NCI-H2196 (cell line): Measurements from ENCODE around the gene STK32C.

ENCODE experiments used
- DNase-seq: peaks from one replicate; lab custom pipeline; 2025; ENCODE audit not compliant: unreplicated experiment; lab: John Stamatoyannopoulos, UW

Gene STK32C

DNA sequence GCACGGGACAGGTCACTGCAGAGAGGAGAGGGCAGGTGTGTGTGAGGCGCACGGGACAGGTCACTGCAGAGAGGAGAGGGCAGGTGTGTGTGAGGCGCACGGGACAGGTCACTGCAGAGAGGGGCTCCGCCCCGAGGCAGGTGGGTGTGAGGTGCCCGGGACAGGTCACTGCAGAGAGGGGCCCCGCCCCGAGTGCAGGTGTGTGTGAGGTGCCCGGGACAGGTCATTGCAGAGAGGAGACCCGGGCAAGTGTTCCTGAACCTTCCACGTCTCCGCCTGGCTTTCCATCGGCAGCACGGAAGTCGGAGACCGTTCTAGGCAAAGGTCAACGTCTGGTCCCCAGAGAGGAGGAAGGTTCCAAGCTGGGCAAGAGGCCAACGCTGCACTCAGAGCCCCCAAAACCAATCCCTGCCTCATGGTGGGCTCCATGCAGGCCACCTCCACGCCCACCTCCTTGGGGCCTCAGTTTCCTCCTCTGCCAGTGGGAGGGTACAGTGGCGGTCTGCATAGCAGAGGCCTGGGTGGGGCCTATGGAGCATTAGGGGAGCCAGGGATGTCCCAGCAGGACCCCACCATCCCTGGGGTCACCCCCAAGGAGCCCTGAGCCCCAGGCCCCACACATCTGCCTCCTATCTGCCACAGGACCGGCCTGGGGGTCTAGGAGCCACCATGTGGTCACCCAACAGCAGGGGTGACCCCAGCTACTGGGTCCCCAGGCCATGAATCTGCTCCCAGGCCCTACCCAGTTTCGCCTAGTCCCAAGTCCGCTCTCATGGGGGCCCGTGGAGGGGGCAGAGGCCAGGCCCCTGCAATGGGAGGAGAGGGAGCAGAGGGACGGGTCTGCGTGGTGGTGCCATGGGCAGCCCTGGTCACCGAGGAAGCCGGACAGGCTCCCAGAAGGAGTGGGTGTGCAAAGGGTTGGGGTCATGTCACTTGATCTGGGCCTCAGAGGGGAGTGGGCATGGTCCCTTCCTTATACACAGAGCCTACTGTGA, 57.0 kb downstream of the STK32C start:
- DNase-seq, result no peak

DNA sequence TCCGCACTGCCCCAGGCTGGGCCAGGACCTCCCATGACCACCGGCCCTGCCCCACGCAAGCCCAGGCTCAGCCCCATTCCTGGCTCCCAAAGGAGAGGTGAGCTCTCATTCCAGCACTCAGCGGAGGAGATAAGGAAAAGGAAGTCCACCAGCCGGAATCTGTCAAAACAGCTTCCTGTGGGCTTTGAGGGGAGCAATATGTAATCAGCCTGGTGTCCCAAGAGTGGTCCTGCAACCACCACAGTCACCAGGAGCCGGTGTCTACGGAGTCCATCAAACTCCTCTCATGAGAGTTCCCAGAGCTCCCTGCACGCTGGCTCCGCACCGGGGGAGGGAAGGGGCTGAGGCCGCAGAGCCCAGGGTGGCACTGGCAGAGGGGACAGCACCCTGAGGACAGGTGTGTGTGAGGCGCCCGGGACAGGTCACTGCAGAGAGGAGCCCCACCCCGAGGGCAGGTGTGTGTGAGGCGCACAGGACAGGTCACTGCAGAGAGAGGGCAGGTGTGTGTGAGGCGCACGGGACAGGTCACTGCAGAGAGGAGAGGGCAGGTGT, 57.9 kb downstream of the STK32C start:
- no peak for DNase-seq

DNA sequence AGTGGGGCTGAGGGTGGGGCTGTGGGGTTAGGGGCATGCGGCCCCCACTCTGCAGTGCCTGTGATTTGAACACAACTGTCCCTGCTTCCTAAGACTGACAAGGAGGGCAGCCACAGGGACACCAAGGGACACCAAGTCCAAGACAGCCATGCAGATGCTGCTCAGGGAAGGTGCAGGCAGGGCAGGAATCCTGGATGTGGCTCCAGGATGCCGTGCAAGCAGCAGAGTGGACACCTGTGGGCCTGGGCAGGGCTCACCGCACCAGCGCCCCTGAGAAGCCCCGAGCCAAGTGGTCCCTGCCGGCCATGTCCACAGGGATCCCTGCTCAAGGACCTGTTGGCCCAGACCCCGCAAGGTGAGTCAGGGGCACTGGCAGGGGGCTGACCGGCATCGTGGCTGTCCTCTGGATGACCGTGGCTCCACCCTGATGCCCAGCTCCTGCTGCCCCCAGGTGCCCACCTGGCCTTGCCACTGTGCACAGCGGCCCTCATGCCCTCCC, 58.5 kb downstream of the STK32C start:
- DNase-seq, result no peak

DNA sequence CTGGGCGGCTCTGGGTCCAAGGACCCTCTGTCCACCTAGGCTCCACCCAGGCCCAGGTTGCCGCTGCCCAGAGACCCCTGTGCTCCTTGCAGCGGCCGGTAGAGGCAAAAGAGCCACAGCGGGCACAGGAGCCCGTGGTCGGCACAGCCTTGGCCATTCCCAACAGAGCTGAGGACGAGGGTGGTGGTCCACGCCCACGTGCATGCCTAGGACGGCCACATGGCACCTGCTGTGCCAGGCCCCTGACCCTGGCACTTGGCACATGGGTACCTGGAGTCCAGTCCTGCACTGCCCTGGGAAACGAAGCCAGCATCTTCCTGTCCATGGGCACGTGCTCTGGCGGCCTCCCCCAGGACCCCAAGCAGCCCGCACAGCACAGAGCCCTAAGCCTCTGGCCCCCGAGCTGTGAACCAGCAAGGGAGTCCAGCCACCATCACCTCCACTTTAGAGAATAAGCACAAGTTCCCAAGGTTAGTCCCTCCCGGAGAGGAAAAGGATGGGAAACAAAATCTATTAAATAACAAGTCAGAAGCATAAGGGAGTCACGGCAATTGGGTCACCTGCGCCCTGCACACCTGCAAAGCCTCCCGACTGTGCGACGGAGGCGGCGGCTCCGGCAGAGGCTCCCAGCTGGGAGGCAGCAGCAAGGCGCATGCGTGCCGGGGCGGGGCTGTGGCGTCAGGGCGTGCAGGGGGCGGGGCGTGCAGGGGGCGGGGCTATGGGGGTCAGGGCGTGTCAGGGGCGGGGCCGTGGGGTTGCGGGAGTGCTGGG, 59.1 kb downstream of the STK32C start:
- no peak for DNase-seq

DNA sequence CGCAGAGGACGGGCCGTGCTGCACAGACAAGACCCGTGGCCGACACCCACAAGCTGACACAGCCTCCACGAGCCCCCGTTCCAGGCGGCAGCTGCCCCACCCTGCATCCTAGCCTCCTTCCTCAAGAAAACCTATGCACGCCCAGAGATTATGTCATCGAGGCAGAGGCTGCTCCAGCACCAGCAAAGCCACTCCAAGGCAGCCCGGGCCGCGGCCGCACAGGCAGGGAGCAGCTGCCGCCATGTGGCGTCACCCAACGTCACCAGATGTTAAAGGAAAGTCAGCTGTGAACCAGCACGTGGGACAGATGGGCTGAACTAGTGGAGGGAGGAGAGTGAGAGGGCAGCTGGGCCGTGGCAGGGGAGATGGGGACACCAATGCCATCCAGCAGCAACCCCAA, 59.8 kb downstream of the STK32C start:
- DNase-seq, result no peak

DNA sequence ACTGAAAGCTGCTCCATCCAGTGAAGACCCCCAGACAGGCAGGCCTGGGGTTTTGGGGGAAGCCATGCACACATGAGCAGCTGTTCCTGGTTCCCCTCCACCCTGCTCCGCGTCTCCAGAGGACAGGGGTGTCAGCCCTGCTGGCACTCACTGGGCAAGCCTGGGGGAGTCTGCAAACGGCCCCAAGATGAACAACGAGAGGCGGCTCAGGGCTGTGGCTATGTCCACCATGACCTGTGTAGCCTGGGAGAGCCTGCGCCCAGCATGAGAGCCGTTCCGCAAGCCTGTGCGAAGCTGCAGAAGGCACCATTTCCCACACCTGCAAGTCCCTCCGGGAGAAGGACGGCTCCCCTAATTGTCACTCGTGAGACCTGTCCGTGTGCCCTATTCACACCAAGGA, 61.5 kb downstream of the STK32C start:
- DNase-seq, result no peak

DNA sequence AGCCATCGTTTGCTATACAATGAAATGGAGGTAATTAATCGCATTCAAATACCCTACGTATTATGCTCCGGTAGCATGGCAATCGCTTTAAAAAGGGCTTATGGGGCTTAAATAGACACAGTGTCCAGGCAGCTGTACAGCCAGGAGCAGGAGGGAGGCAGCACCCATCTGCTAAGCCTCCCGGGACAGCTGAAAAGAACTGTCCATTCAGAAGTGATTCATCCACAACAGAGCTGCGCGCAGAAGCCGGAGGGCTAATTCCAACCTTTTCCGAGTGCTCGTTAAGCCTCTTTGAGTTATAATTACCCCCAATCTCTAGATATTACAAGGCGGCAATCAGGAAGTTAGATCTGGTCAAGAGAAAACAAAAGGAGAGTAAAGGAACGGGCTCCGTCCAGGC, 62.7 kb downstream of the STK32C start:
- DNase-seq, result no peak

DNA sequence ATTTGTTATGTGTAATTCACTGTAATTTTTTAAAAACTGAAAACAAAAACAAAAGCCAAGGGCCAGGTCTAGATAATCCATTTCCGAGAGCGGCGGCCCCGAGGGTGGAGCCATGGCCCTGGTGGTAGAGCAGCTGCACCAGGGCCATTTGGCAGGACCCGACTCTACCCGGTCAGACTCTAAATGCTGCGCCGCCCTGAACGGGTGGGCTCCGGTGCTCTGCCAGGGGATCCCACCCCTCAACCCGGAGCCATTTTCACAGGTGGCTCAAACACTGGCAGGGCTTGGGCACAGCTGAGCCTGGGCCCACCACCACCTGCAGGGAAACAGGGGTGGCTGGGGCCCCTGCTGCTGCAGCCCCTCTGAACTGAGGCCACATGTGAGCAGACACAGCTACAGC, 64.1 kb downstream of the STK32C start:
- no peak for DNase-seq

DNA sequence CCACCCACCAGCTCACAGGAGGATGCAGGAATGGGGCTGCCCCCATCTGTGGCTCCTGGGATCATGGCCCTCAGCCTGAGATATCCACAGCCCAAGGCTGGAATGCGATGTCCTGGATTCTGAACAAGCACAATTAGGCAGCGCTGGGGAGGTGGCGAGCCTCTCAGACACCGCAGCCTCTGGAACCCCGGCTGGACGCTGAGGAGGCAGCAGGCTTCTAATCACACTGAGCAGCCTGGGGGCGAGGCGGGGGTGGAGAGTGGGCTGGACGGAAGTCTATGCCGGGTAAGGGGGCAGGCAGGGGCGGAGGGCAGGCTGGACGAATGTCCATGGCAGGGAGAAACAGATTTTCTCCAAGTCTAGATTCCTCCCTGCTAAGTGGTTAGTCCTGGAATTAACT, 64.6 kb downstream of the STK32C start:
- no peak for DNase-seq

DNA sequence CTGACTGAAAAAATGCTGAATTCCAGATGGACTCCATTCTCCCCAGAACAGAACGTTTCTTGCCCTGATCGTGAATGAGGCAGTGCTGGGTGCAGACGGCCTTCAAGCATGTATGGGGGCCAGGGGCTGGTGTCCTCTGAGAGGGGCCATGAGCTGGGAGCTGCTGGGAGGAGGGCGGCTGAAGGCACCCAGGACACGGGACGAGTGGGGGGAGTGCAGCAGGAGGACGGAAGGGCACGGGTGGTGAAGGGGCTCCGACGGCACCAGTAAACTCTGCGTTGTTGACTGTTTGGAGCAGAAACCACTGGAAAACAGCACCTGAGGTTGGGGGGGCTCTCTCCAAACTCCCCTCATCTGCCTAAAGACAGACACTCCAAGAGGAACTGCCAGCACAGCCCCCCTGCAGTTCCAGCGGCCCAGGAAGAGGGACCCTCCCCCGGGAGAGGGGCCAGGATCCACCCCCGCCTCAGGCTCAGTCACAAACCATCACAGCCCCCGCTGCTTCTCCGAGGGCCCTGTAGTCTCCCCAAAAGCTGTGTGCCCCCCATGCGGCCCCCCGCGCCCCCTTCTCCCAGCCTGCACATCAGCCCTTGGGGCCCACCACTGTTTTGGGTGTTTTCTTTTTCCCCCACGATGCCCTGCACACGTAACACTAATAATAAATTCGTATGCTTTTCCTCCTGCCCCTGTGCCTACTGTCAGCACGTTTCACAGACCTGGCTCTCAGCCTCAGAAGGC, 65.5 kb downstream of the STK32C start:
- no peak for DNase-seq

DNA sequence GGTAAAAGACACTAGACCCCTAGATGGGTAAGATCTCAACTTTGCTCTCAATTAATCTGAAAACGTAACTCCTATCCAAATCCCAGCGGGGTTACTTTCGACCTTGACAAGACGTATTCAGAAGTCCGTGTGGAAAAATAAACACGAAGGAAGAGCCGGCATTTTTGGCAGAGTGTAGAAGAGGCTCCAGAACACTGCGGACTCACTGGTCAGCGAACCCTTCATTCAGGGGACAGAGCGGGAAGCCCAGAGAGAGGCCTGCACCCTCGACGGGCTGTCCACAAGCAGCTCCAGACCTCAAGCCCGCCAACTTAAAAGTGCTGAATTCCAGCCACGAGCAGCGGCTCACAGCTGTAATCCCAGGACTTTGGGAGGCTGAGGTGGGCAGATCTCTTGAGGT, 66.3 kb downstream of the STK32C start:
- no peak for DNase-seq

DNA sequence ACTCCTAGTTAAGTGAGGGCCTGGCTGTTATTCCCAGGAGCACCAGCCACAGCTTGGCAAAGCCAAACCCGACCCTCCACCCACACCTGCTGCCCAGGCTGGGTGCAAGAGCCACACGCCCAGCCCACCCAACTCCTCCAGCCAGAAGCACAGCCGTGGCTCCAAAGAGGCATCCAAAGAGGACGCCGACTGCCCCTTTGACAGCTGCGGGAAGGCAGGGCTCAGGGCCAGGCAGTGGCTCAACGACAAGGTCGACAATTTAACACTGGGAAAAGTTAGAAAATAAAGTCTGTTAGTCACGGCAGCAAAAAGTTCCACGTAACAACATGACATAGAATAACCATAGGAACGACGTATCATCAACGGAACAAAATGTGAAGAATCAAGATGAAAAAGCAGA, 66.7 kb downstream of the STK32C start:
- DNase-seq, result no peak

DNA sequence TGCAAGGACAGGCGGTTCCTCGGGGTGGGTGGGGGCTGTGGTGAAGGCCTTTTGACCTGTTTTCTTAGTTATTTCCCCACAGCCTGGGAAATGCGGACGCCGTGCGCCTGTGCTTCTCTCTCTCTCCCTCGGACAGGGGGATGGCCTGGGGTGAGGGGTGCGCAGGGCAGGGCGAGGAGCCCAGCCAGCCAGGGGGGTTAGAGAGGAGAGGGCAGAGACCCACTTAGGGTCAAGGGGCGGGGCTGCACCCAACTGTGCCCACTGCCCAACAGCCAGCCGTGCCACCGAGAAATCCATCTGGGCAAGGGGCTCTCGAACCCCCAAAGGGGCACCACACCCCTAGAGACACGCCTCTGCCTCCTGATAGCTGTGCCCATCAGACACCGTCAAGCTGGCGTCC, 67.2 kb downstream of the STK32C start:
- DNase-seq, result no peak

DNA sequence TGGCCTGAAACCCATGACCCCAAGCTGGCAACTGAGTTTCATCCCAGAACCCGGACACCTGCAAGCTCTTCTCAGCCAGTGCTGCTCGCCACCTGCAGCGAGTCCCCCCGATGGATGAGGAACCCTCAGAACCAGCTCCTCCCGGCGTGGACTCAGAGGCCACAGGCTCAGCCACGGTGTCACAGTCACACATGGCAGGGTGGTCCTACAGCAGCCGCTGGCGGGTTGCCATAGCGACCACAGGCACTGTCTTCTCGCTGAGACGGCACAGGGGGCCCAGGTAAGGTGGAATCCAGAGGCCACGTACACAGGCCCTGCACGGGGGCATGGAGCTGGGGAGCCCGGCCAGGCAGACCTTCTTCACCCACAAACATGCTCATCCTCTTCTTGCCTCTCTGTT, 67.6 kb downstream of the STK32C start:
- DNase-seq, result no peak

DNA sequence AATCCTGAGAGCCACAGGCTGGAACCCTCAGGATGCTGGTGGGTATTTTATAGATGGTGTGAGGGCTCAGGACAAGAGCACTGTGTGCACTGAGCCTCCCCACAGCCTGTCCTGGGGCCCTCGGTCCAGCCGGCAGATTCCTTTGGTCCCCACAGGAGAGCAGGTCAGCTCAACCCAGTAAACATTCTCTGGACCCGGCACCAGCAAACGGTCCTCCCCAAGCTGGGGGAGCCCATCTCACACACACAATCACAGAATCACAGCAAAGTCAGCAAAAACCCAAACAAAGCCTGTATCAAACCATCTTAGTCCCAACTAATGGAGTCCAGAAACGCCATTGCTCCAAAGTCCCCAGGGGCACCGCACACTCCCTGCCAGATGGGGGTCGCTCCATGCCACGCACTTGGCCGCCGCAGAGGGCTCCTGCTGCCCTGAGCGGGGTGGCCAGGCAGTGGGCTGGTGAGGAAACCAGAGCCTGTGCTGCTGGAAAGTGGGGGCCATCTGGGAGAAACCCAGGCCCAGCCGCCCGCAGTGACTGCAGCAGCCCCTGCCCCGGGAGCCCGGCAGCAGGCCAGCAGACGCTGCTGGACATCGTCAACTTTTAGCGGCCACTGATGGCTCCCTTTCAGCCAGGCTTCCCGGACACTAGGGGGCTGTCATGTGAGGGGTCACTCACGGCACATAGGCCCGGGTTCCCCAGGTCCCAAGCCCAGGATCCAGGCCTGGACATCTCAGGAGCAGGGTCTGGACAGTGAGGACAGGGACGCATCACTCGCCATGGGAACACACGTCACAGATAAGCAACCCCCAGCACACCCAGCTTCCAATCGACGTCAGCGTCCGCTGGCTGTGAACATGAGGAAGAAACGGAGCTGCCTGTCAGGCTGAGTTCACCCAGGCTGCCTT, 68.4 kb downstream of the STK32C start:
- no peak for DNase-seq

DNA sequence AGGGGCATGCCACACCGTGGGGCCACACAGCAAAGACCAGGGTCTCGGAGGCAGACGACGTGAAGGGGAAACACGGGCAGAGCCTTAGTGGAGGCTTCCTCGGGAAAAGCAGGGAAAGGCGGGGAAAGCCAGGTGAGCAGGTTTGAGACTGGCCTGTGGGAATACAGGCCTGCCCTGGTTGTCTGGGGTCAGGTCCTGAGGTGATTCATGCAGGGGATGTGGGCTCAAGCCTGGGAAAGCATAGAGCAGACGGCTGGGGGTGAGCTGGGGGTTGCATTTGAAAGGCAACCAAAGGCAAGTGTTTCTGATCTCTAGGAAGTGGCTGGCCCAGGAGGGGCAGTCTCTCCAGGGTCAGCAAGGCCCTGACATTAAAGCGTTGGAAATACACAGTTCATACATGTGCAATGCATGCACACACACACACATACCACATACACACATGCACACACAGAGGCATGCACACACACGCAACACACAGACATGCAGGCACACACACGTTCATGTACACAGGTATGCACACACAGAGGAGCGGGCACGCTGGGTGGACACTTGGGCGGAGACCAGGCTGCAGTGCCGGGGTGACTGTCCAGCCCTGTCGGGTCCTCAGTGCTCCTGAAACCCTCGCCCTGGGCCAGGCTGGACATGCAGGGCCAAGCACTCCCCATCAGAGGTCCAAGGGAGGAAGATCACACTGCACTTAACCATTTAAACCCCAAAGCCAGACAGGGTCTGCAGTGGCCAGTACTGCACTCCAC, 69.2 kb downstream of the STK32C start:
- no peak for DNase-seq

DNA sequence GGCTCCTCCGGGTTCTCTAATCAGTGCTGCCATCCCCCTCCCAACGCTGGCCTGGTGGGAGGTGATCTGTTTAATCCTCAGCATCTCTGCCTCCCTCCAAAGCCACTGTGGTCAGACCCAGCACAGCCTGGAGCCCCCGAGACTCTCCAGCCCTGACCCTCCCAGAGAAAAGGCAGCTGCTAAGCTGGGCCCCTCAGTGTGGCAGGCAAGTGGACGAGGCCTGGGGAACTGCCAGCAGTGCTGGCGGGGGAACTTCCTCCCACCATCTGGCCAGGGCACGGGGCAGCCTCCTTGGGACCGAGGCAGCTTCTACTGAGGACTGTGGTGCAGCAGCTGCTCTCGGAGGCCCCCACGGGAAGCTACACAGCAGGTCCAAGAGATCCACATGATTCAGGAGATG, 69.9 kb downstream of the STK32C start:
- DNase-seq, result no peak

DNA sequence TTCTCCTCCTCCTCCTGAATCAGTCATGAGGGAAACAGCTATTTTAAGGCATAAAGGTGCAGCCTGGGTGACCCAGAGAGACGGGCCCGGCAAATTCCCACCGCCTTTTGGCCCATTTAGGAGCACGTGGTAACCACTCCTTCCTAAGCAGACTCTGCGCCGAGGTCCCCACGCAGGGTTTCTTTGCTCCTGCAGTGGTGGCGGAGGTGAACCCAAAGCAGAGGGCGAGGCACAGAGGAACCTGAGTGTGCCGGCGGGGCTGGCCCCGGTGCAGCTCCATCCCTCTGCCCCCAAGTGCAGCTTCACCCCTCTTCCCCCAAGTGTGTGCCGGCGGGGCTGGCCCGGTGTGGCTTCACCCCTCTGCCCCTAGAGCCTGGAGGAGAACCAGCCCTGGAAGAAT, 70.4 kb downstream of the STK32C start:
- no peak for DNase-seq

DNA sequence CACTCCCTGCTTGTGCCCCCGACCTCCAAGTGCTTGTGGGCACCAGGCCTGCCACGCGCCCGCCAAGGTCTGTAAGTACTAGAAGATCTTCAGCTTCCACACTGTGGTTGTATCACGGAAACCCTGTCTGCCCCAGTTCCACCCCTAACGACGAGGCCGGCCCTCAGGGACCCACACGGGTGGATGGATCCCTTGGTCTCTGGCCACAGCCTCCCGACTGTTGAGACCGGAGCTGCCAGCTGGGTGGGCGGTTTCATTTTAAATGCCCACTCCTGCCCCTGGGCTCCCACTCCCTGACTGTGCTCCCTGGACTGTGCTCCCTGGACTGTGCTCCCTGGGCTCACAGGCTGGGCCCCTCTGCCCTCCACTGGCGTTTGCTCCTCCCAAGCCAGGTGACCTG, 70.9 kb downstream of the STK32C start:
- no peak for DNase-seq
